Gastroesophageal sphincter (tissue), 3 donors: ENCODE measurements around the gene RAET1G.

Source experiments
- CTCF ChIP-seq, 4 experiments: fragments of 200-600 bp in 2 of 4; fragments of 450-650 bp in 2 of 4; sonication (generic) in 1 of 4; IDR thresholded peaks; one replicate each; pipeline ENCODE4 v1.5.1; 2017 to 2019; ENCODE audit warnings: antibody characterized with exemption in 4 of 4, mild to moderate bottlenecking in 2 of 4, moderate library complexity in 2 of 4
- EP300 ChIP-seq: sonication (generic); formaldehyde crosslinking; IDR thresholded peaks from one replicate; pipeline ENCODE4 v1.6.1; 2017; ENCODE audit warnings: antibody characterized with exemption, mild to moderate bottlenecking
- POLR2A ChIP-seq, 2 donors: fragments of 450-650 bp; IDR thresholded peaks; one replicate each; pipeline ENCODE4 v1.6.1; 2017; ENCODE audit warnings: antibody characterized with exemption in 2 of 2, mild to moderate bottlenecking in 2 of 2, moderate library complexity in 1 of 2
- POLR2AphosphoS5 ChIP-seq: sonication (generic); formaldehyde crosslinking; IDR thresholded peaks from one replicate; pipeline ENCODE4 v1.6.1; 2017; ENCODE audit warnings: antibody characterized with exemption

- TF ChIP-seq POLR2A (IDR thresholded peaks at IDR 0.05) (no peak), EP300 (no peak), CTCF (IDR thresholded peaks at IDR 0.05) (no peak), POLR2AphosphoS5 (no peak)
Observed at GRCh38 chr6:149890629-149891045, 32.3 kb downstream of the RAET1G start.
